Measurements from ENCODE around the gene MYO1C.
"Not testable (repeated sequence)": the region's sequence is repeated elsewhere in the genome, so short reads cannot be mapped to it uniquely, and the experiment has no call there.

The MYO1C gene

DNA sequence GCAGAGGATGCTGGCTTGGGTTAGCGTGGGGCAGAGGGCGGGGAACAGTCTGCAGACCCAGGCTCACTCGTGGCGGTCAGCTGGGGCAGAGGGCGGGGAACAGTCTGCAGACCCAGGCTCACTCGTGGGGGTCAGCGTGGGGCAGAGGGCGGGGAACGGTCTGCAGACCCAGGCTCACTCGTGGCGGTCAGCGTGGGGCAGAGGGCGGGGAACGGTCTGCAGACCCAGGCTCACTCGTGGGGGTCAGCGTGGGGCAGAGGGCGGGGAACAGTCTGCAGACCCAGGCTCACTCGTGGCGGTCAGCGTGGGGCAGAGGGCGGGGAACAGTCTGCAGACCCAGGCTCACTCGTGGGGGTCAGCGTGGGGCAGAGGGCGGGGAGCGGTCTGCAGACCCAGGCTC is 16.2 kb upstream of the MYO1C start:
- DNase-seq = not testable (repeated sequence)

DNA sequence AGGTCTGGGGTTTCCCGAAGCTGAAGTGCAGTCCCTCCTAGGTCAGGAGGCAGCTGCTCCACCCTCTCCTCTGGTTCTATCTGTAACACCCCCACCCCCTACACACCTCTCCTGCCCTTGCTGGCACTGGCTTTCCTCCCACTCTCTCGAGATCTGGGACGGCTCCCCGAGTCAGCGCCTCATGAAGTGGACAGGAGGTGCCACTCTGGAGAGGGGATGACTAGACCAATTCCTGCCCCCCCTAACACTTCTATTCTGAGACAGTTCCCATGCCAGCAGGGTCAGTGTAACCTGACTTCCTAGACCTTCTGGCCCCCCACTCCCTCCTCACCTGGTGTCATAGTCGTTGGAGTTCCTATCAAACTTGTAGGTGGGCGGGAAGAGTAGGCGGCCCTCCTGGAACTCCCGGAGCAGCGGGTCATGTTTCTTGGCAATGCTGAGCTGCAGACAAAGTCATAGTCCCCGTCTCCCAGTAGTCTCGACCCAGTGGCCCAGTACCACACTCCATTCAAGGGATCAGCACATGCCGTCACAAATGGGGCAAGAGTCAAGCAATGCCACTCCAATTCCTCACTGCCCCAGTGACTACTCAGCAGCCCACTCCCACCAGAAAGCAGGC is 14.3 kb upstream of the MYO1C start:
- no peak for DNase-seq

DNA sequence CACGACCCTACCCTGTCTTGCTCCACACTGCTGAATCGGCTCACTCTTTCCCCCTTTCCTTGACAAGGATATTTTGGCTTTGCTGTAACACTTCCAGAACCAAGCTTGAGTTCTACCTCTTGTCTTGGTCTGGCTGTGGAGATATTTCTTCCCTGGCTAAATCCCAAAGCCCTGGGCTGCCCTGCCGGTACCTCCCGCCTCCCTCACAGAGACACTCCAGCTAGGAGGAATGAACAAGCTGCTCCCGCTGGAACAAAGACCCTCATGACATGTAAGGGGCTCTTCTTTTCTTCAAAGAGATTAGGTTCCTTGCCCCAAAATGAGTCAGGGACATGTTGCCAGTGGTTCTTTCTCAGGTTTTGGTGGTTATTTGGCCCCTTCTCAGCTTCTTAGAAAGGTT is 13.1 kb upstream of the MYO1C start:
- no peak for DNase-seq

DNA sequence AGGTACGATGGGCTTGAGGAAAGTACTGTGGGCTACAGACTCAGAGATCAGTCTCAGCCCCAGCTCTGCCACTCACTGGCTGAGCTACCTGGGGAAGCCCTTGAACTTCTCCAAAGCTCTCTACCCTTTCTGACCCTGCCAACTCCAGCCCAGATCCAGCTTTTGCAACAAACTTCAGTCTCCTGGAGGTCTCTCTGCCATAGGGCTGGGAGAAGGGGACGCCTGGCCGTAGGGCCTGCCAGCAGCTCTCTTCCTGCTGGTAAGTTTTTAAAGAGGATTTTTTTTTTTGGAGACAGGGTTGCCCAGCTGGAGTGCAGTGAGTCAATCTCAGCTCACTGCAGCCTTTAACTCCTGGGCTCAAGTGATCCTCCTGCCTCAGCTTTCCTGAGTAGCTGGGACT is 12.4 kb upstream of the MYO1C start:
- DNase-seq = no peak

DNA sequence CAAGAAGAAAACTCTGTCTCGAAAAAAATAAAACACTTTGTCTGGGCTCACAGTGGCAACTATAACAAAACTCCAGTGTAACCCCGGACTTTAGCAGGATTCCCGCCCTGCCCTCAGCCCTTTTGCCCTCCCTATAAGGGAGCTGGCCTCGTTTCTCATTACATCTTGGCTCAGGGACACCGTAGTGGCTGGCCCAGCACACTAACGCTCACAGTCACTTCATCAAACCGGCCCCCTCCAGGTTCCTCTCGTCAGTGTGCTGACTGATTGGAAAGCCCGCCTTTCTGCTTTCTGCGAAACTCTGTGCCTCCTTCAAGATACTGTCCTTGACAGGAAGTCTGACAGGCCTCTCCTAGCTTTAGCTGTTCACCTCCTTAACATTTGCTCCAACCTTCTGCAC is 11.2 kb upstream of the MYO1C start:
- no peak for DNase-seq

DNA sequence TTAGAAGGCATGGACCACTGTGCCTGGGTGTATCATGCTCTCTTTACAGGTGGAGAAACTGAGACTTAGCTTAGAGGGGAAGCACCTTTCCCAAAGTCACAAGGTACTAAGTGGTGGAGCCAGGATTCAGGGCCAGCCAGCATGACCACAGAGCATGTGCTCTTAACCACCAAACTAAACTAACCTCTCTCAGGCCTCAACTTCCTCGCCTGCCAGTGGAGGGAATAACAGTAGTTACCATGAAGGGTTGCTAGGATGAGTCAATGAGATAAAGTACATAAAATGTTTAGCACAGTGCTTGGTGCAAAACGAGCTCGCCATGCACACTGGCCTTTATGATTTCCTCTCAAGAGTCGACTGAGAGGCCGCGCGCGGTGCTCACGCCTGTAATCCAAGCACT is 6.4 kb upstream of the MYO1C start:
- no peak for DNase-seq

DNA sequence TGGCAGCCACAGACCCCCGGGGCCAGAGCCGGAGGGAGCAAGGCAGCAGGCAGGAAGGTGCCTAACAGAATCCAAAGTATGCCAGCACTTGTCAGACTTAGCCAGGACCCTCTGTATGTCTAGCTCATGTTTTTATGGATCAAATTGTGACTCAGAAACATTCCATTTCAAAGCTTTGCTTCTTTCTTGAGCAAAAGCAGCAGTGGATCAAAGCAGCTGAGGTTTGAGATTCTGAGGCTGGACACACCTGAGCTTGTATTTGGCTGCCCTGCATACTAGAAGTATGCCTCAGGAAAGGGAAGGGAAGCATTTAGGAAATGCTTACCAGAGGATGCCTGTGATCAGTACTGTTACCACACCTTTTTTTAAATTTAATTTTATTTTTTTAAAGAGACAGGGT is 5.7 kb upstream of the MYO1C start:
- no peak for DNase-seq

DNA sequence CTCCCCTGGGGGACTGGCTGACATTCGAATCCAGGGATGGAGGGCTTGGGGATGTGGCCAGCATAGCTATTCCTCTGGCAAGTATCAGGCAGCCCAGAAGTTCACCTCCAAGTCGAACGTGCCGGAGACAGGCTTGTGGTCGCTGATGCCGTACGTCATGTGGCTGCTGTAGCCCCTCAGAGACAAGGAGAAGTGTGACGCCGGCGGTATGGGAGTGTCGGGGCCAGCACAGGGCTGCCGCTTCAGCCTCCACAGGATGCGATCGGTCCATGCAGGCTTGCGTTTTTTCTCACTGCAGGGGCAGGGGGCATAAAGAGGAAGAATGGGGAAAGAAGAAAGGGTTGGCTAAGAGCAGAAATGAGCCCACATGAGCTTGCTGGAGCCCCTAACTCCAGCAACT is 5.3 kb upstream of the MYO1C start:
- no peak for DNase-seq

DNA sequence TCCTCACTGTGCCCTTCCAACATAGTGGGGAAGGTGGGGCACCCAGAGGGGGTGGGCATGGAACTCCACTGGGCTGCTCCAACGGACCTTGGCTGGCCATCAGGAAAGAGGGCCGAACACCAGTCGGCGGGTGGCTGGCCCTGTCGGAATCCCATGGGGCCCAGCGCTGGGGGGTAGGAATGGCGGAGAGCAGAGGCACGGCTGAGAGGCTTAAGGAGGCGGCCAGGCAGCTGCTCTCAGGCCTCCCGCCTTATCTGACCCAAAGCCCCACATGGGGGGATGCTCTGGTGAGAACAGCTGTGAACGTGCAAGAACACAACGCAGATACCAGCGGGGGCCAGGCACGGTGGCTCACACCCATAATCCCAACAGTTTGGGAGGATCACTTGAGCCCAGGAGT is 4.4 kb upstream of the MYO1C start:
- DNase-seq = no peak

DNA sequence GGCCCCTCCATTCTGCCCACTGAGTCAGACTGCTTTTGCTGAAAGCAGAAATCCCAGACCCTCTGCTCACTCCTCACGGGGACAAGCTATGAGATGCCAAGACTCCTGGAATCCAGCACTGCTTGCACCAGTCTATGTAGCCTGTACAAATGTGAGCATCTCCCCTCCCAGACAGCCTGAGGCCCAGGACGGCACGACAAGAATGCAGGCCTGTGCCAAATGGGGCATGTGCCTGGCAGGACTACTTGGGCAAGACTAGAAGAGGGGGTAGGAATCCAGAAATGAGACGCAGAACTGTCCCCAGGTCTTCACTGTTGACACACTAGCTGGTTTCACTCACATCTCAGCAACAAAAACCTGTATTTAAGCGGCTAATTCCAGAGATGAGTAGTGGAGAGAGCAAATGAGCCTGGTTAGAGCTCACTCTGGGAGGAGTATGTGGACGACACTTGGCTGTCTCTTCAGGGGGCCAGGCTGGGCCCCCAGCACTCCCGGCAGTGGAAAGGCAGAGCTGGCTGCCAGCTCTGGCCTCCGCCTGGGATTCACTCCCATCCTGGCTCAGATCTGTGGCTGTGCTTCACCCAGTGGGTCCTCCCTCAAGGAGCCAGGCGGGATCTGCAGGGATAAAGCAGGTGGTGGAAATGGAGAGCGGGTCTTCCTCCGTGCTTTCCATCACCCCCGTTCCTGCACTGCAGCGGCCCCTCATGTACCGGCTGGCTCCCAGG is 2.9 kb upstream of the MYO1C start:
- no peak for DNase-seq

DNA sequence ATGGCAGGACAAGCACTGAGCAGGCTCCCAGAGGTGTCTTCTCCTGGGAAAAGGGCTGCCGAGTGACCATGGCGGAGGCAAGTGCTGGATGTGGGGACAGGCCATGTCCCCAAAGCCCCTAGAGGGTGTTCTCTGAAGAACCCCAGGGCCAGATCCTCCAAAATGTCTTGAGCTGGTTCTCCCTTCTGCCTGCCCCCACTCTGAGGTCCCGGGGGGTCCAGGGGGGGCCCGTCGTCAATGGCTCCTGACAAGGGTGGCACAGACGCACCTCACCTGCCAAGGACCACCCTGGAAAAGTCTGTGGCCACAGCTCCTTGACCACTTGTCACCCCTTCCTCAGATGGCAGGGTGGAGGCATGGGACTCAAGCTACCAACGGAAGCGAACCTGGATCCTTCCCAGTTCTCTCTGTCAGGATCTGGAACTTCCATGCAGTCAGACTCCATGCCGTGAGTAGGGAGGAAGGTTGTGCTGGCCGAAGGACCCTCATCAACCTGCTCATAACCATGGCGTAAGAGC is 2.3 kb upstream of the MYO1C start:
- DNase-seq = no peak

DNA sequence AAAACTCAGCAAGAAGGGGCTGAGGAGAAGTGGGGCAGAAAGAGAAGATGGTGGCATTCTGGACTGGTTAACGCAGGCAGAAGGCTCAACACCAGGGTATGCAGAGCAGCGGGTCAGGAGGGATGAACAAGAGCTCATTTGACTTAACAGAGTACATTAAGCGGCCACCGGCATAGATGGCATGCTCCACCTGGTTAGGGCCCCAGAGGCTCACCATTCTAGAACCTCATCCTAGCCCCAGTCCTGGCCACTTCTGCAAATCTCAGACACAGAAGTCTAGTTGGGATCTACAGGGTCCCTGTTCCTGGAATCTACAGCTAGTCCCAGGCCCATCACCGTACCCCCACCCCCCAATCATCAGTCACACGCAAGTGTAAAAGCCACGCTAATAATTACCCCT is 1.7 kb upstream of the MYO1C start:
- no peak for DNase-seq

DNA sequence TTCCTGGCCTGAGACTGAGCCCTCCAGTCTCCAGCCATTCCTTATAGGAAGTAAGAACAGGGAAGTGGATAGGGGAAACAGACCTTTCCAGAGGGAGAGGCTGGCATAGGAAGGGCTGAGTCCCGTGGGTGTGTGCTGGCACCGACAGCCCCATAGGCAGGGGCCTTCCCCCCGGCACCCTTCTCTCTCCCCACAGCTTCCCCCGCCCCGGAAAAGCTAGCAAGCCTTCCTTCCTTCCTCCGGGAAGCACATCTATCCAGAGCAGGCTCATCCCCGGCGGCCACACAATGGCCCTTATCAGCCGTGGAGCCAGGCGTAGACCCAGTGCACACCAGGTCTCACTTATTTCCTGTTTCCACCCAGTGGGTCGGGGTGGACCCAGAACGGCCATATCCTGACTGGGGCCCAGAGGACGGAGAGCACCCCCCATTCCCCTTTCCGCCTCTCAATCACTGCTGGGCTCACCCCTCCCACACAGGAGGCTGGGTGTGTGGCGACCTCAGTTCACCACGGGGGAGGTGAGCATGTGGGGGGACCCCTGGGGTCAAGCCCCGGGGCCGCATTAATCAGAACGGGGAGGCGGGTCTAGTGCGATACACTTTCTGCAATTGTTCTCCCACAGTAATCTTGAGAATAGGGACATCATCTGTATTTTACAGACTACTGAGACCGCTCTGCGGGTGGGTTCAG is 950 bp upstream of the MYO1C start:
- no peak for DNase-seq

DNA sequence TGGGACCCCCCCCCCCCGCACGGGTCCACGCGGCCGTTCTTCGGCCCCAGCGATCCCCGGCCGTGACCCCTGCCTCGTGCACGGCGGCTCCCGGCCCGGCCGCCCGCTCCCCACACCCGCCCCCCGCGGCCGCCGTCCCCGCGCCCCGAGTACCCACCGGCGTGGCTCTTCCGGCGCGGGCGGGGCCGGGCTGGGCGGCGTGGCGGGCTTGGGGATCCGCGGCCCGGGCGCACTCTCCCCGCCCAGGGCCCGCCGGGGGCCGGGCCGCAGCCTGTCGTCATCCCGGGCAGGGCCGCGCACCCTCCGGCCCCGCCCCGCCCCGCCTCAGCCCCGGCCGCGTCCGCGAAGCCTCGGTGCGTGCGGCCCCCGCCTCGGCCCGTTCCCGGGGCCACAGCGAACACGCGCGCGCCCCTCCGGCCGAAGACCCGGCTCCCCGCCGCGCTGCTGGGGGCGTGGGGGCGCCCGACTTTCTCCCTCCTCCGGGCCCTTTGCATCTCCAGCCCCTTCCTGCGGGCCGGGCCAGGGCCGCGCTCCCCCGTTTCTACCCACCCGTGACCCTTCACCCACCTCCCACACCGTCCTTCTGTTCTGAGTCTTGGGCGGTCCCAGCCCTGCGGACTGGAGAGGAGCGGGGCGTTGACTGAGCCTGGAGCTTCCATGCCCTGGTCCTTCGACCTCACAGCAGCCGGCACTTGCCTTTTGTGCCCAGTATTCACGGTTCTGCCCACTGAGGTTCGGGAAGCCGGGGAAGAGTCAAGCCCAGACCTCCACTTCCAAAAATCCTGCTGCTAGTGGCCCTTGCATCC is 840 bp downstream of the MYO1C start:
- DNase-seq = peak; percentile 60

DNA sequence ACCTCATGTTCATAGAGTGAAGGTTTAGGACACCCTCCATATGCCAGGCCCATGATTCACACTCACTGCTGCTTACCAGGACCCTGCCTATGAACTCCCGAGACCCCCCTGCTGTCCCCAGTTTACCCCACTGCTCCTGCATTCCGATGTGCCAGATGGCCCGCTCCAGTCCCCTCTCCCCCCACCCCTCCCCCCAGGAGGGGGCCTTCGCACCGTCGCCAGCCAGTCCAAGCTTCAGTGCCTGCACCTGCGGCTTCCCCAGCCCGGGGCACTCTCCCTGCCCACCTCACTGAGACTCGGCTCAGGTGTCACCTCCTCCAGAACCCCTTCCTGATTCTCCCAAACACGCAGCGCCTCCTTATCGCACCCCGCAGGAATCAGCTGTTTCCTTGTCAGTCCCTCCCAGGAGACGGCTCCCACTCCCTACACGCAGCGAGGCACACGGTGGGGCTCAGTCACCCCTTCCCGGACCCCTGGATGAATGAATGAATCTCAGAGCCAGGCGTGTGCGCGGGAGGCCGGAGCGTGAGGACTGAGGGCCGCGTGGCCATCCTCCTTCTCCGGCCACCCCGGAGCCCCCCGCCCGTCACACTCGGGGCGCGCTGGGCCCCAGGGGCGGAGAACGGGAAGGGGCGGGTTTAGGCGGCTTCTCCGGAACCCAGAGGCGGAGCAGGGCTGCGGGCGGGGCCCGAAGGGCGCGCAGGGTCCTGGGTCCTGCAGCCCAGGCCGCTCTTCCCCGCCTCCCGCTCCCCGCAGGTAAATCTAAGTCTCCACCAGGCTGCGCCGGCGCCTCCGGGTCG is 1.6 kb downstream of the MYO1C start:
- DNase-seq = peak; percentile 68

DNA sequence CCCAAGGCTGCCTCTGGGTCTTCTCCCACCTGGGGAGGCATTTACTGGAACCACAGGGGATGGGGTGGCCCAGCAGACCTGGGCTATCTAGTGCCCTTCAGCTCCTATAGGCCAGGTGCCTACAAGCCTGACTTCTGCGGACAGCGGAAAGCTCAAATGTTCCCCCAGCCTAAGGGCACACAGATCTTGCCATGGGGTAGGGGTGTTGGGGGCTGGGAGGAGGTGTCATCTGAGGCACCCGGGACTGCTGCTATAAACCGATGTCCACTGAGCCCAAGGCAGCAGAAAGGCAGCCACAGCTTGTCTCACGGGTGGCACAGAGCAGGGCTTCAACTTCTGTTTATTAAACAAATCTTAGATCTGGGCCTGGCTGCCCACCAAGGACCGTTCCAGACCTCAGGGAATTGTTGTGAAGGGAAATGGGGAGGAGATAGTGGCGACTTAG is 3.6 kb downstream of the MYO1C start:
- no peak for DNase-seq

DNA sequence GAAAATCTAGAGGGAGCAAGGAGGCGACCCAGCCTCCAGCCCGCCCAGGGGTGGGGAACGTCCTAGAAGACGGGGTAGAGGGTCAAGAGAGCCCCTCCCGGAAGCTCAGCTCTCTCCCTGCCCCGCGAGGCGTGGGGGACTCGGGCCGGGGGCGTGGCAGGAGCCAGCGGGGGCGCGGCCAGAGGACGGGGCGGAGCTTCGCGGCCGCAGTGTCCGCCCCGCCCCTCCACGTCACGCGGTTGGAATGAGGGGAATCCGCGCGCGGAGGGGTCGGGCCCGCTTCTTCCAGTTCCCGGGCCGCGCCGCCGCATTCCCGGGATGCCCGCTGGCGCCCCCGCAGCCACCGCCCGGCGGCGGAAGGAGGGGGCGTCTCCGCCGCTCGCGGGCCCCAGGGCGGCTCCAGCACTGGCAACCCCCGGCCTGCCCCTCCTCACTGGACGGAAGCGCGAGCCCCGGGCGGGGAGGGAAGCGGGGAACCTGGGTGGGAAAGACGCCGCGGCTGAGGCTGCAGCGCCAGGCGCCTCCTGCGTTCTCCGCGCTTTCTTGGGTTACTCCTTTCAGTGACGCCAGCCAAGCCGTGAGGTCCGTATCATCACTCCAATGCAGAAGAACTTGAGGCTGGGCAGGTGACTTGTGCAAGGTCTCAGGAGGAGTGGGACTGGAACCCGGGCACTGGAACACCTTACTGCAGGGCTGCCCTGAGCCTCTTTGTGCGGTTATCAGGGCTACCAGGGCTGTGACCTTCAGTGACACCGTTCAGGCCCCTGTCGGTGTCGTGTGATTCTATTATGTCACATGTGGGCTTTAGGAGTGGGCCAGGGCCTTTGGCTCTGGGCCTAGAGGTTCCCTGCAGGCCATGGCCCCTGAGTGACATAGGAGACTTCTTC is 4.3 kb downstream of the MYO1C start:
- DNase-seq = peak; percentile 95

DNA sequence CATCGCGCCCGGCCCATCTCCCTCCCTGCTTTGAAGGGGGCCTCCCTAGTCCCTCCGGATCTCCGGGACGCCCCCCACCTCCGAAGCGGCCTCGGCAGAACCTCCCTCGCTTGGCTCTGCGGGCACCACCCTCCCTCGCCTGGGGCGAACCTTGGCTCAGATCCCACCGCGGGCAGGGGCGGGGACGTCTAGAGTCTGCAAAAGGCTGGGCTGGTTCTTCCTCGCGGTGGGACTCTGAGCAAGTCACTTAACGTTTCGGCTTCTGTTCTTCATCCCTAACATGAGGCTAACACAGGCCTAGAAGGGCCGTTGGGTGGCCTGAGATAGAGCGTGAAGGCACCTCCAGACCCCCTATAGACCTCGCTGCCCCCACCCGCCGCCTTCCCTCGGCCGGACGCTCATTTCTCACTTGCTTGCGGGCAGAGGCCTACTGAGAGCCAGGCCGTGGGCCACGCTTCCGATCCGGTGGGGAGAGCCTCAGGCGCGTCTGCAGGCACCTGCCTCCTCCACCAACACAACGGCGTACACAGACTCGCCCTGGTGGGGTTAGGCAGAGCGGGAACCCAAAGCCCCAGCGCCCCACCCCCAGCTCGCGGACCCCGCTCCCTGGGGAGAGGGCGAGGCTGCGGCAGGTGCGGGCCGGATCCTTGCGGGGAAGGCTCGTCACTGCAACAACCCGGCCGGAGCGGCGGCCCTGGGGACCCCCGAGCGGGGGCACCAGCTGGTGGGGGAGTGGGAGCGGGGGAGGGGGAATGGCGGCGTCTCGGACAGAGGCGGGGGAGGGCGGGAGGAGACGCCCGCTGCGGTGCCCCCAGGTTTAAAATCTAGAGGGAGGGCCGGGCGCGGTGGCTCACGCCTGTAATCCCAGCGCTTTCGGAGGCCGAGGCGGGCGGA is 5.4 kb downstream of the MYO1C start:
- DNase-seq = peak; percentile 80

DNA sequence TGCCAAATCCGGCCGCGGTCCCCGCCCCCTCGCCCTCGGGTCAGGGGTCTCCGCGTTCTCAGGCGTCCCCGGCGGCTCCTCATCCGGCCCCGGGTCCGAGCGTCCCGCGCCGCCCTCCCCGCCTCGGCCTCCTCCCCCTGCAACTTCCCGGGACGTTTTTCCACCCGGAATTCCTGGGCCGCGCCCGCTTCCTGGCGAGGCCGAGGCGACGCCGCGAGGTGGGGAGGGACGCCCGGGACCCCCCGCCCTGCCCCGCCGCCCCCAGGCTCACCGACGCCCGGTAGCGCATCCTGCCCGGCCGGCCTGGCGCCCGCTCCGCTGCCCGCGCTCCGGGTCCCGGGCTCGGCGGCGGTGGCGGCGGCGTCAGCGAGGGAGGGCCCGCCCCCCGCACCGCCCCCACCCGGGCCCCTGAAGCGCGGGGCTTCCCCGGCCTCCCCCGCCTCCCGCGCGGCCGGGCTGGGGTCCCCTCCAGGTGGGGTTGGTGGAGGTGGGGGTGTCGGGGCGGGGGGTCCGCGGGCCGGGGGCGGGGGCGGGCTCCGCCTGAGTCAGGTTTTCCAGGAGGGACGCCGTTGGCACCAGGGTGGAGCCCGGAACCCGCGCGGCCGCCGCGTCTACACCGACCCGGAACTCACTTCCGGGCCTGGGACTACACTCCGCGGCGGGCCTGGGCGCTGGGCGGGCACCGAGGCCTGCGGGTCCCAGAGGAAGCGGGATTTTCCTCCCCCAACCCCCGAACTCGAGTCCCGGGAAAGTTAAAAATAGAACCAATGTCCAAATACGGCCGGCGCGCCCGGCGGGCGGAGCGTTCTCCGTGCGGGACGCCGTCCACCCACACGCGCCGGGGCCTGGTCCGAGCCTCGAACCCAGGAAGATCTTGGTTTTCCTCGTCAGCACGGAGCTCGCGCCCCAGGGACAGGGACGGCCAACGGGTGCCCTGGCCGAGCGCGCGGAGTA is 6.8 kb downstream of the MYO1C start:
- DNase-seq = peak; percentile 55

Measured in eye (tissue), 1 donor.